OCI-LY7 (cell line): ENCODE results near the gene RNF10. TPM values are rescaled to one million over a fixed set of nuclear protein-coding genes. Genes with fewer than 3 reads are reported as not detected.

Source experiments
- BruUV-seq: library from RNA; stranded (reverse); fragments of 400-500 nt; replicated peaks from 2 replicates; lab custom pipeline; 2021; lab: Mats Ljungman, UMichigan
- CTCF ChIA-PET: fragments of 300-600 bp; sonication (Branson Sonifier 250); formaldehyde crosslinking; loops from one replicate; lab custom pipeline; 2022; ENCODE audit warnings: antibody characterized with exemption; ENCODE audit not compliant: unreplicated experiment; lab: Charles Lee
- POLR2A ChIA-PET: fragments of 300-600 bp; sonication (Branson Sonifier 250); formaldehyde crosslinking; loops from one replicate; lab custom pipeline; 2022; ENCODE audit warnings: antibody characterized with exemption; lab: Charles Lee
- DNase-seq: peaks from one replicate; pipeline ENCODE4 v3.0.0-alpha.2; 2015; ENCODE audit warnings: low spot score
- H2AFZ ChIP-seq: fragments of 200-600 bp; sonication (generic), shearing (Covaris generic); 2 replicates; pipeline ENCODE4 v1.6.1; 2014; ENCODE audit warnings: mild to moderate bottlenecking, antibody characterized with exemption, low read length, moderate library complexity
- H3K27ac ChIP-seq: fragments of 200-600 bp; sonication (generic); 2 replicates; pipeline ENCODE4 v1.5.1; 2014; ENCODE audit warnings: mixed run types, low read depth, mild to moderate bottlenecking, moderate library complexity, low read length, inconsistent platforms; ENCODE audit not compliant: poor library complexity, severe bottlenecking
- H3K36me3 ChIP-seq: fragments of 200-600 bp; sonication (generic); 2 replicates; pipeline ENCODE4 v1.6.1; 2014; ENCODE audit warnings: mild to moderate bottlenecking, antibody characterized with exemption, low read length, moderate library complexity, mixed read lengths; ENCODE audit not compliant: insufficient read depth
- H3K4me1 ChIP-seq: fragments of 200-600 bp; sonication (generic); 2 replicates; pipeline ENCODE4 v1.5.1; 2014; ENCODE audit warnings: mild to moderate bottlenecking, low read length; ENCODE audit not compliant: insufficient read depth, poor library complexity, severe bottlenecking
- H3K4me2 ChIP-seq: fragments of 200-600 bp; sonication (generic); 2 replicates; pipeline ENCODE4 v1.6.1; 2014; ENCODE audit warnings: mild to moderate bottlenecking, low read length
- H3K4me3 ChIP-seq: fragments of 200-600 bp; sonication (generic); 2 replicates; pipeline ENCODE4 v1.5.1; 2014; ENCODE audit warnings: mild to moderate bottlenecking, low read depth, low read length; ENCODE audit not compliant: poor library complexity, severe bottlenecking
- H3K79me2 ChIP-seq: fragments of 200-600 bp; sonication (generic); 2 replicates; pipeline ENCODE4 v1.6.1; 2016; ENCODE audit warnings: low read depth, mild to moderate bottlenecking, low read length, moderate library complexity, mixed read lengths; ENCODE audit not compliant: insufficient read depth
- H3K9me2 ChIP-seq: fragments of 200-600 bp; sonication (generic); 2 replicates; pipeline ENCODE4 v1.6.1; 2016; ENCODE audit warnings: mild to moderate bottlenecking, low read length, mixed read lengths; ENCODE audit not compliant: insufficient read depth
- H3K9me3 ChIP-seq: fragments of 200-600 bp; sonication (generic); 2 replicates; pipeline ENCODE4 v1.6.1; 2014; ENCODE audit warnings: mild to moderate bottlenecking, mixed run types, low read length, mixed read lengths
- H4K20me1 ChIP-seq: fragments of 200-600 bp; sonication (generic); 2 replicates; pipeline ENCODE4 v1.6.1; 2014; ENCODE audit warnings: mild to moderate bottlenecking, antibody characterized with exemption, low read length, moderate library complexity, mixed read lengths; ENCODE audit not compliant: insufficient read depth
- CTCF ChIP-seq: fragments of 200-600 bp; sonication (generic); conservative IDR thresholded peaks from 2 replicates; pipeline ENCODE4 v1.5.1; 2014; ENCODE audit warnings: mild to moderate bottlenecking, antibody characterized with exemption, low read length, moderate library complexity, mixed read lengths
- EZH2phosphoT487 ChIP-seq: fragments of 200-600 bp; sonication (generic); IDR thresholded peaks from 2 replicates; pipeline ENCODE4 v1.6.1; 2018; ENCODE audit warnings: low read depth, borderline replicate concordance, mild to moderate bottlenecking, mixed run types, antibody characterized with exemption, low read length, moderate library complexity, mixed read lengths
- intact Hi-C: fragments of 100-400 bp; cut with micrococcal nuclease; formaldehyde crosslinking; loops from one replicate; pipeline ENCODE4 v1.10.0; 2022; ENCODE audit not compliant: unreplicated experiment
- total RNA-seq, 2 experiments: library from RNA; depleted of rRNA in 1 of 2; stranded (reverse); fragments of >200 nt in 1 of 2; shearing (Covaris generic) in 1 of 2; gene quantifications; 2 replicates each; pipeline ENCODE4 v1.2.3, GENCODE V29; 2014 to 2022

Gene RNF10
- total RNA-seq, 2 experiments from 2014 or later, result 52.2 to 150 TPM

- H3K36me3 ChIP-seq, result no peaks in the 10 kb centered on the region
- H4K20me1 ChIP-seq, result no peaks in the 10 kb centered on the region
- H2AFZ ChIP-seq, result no peak overlapping the region
- H3K4me1 ChIP-seq, result peaks cover 15% of the 10 kb centered on the region
- no TSS peak for BruUV-seq
- ChIA-PET POLR2A (no interaction called here), CTCF (no interaction called here)
- intact Hi-C loops, result no loop called here
- no peaks in the 10 kb centered on the region for H3K79me2 ChIP-seq
- no peak for DNase-seq
- no peak for TF ChIP-seq CTCF
- TF ChIP-seq EZH2phosphoT487, result no peak
- H3K27ac ChIP-seq, result no peak overlapping the region
- no peak overlapping the region for H3K4me2 ChIP-seq
- H3K4me3 ChIP-seq, result no peak overlapping the region
- no peaks in the 10 kb centered on the region for H3K9me3 ChIP-seq
- H3K9me2 ChIP-seq, result no peaks in the 10 kb centered on the region
These were observed 52.0 kb downstream of the RNF10 start for GRCh38 chr12:120586206-120586605.

DNA sequence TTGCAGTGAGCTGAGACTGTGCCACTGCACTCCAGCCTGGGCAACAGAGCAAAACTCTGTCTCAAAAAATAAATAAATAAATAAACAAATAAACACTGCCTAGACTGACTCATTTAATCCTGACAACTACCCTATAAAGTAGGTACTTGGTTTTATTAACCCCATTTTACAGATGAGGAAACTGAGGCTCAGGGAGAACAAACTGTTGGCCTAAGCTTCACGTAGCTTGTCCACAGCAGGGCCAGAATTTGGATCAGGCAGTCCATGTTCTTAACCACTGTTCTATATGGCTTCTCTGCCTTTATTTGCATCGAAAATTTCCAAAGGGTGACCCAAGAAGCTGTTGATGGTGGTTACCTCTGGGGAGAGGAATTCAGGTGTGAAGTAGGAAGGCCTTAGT lies 52.7 kb downstream of the RNF10 start:
- Histone ChIP-seq H3K9me3 (no peaks in the 10 kb centered on the region), H3K4me3 (no peak overlapping the region), H4K20me1 (no peaks in the 10 kb centered on the region), H3K27ac (no peak overlapping the region), H3K36me3 (no peaks in the 10 kb centered on the region), H3K4me1 (peaks cover 14% of the 10 kb centered on the region), H2AFZ (no peak overlapping the region), H3K79me2 (no peaks in the 10 kb centered on the region), H3K4me2 (no peak overlapping the region), H3K9me2 (no peaks in the 10 kb centered on the region)
- TF ChIP-seq CTCF, result no peak
- TF ChIP-seq EZH2phosphoT487, result no peak
- no peak for DNase-seq
- BruUV-seq, result no TSS peak
- ChIA-PET POLR2A (no interaction called here), CTCF (interaction anchor here (0.6 kb wide), 1 partner anchor 155 kb away, joined by 3 read pairs; no protein-coding TSS in a partner anchor)
- intact Hi-C loops, result no loop called here

GRCh38 chr12:120588371-120588770 lies 54.2 kb downstream of the RNF10 start:
- Histone ChIP-seq H3K4me1 (peaks cover 9% of the 10 kb centered on the region), H3K9me2 (no peaks in the 10 kb centered on the region), H3K4me3 (no peak overlapping the region), H3K27ac (no peak overlapping the region), H4K20me1 (no peaks in the 10 kb centered on the region), H3K79me2 (no peaks in the 10 kb centered on the region), H3K9me3 (no peaks in the 10 kb centered on the region), H2AFZ (no peak overlapping the region), H3K4me2 (no peak overlapping the region), H3K36me3 (no peaks in the 10 kb centered on the region)
- no TSS peak for BruUV-seq
- ChIA-PET CTCF (no interaction called here), POLR2A (interaction anchor here (0.7 kb wide), 2 partner anchors 17 to 151 kb away, joined by 3 read pairs; no protein-coding TSS in a partner anchor)
- DNase-seq, result no peak
- intact Hi-C loops, result no loop called here
- TF ChIP-seq EZH2phosphoT487 (no peak), CTCF (no peak)
